Embryonic facial prominence (tissue), 1 donor: ENCODE results near the gene PLCB3.
"Not testable (repeated sequence)": the region's sequence is repeated elsewhere in the genome, so short reads cannot be mapped to it uniquely, and the experiment has no call there.

Source experiments
- DNase-seq: peaks from one replicate; pipeline ENCODE4 v3.0.0-alpha.2; 2016; ENCODE audit errors: extremely low spot score

The PLCB3 gene

DNA sequence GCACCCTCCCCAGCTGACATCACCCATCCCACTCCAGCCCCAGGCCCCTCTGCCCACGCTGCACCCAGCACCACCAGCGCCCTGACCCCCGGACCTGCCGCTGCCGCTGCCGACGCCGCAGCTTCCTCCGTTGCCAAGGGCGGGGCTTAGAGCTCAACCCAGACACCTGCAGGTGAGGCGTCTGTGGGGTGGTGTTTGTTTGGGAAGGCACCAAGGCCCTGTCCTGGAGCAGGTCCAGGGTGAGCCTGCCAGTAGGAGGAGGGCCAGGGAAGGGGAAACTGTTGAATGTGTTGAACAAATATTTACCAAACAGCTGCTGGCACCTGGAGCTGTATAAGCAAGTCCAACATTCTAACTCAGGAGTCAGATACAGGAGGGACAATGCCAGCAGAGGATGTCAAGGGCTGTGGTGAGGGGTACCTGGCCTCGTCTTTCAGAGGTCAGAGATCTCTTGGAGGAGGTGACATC, 13.8 kb upstream of the PLCB3 start:
- no peak for DNase-seq

DNA sequence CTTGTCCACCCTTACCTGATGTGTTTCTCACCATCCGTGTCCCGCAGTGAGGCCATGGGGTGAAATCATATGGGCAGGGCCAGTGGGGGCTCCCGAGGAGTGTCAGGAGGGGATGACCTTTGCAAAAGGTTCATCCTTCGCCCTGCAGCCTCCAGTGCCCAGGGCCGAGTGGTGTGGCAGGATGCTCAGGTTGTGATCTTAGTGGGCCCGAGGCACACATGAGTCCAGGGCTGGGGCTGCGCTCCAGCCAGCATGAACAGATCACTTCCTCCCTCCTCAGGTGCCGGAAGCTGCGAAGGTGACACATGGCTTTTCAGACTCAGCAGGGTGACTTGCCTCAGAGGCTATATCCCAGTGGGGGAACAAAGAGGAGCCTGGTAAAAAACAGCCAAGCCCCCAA, 13.3 kb upstream of the PLCB3 start:
- no peak for DNase-seq

GRCh38 chr11:64238999-64239398, 12.3 kb upstream of the PLCB3 start:
- no peak for DNase-seq

- DNase-seq = no peak
These were observed 11.5 kb upstream of the PLCB3 start for GRCh38 chr11:64239662-64240434.

- DNase-seq = peak; percentile 92
These were observed 10.7 kb upstream of the PLCB3 start, which contains the start of gene FKBP2 for GRCh38 chr11:64240435-64241240. FKBP2 (plus strand) TSS chr11:64241095; CDS start chr11:64242388, 1,293 bp downstream.

GRCh38 chr11:64241241-64241490, 10.2 kb upstream of the PLCB3 start:
- DNase-seq = peak; percentile 99

DNA sequence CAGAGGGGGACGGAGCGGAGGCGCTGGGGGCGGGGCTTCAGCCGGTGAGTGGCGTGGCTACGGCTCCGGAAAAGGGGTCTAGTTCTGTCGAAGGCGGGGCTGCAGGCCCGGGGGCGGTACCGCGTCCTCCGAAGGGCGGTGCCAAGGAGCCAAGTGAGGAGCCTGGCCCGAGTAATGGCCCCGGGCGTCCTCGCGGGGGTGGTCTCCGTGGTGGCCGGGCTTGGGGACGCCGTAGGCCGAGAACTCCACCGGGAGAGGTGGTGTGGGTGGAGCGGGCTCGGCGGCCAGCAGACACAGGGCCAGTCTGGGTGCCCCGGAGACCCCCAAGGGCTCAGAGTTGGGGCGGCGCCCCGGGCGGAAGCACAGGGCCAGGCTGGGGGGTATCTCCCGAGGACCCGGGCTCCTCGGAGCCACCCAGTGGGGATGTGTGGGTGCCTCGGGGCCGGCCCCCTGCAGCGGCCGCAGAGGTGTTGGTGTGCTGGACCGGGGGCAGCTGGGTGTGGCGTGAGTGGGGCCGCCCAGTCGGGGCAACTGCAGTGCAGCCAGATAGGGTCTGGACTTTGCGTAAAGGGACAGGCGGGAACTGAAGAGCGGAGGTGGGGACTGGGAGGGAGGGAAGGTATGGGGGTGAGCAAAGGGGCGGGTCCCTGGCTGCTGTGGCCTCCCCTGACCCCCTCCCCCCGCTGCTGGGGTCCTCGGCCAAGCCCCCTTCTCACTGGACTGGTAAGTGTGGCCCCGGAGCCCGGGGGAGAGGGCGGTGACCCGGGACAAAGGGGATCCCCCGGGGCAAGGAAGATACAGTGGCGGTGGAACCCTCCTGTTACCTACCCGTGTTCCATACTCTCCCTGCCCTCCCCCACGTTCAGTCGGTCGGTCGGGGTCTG, 9.6 kb upstream of the PLCB3 start:
- DNase-seq = no peak

DNA sequence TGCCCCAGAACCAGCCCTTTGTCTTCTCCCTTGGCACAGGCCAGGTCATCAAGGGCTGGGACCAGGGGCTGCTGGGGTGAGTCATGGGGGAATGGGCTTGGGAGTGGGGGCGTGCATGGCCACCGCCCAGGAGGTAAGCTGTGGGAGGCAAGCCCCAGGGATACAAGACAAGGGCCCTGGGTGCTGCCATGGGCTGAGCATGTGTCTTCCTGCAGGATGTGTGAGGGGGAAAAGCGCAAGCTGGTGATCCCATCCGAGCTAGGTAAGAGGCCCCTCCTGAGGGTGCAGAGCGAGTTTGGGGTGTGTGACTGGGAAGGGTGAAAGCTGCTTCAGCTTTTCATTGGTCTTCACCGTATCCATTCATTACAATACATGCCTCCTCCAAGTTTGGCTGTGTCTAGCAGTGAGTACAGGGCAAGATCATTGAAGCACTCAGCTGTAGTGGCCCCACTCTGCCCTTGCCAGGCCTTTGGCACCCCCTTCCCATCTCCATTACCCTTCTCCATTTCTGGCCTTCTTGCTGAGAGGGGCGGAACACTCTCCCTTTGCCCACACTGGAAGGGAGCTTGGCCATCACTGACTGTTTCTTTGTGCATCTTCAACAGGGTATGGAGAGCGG, 8.0 kb upstream of the PLCB3 start:
- DNase-seq = no peak

- no peak for DNase-seq
These were observed 7.2 kb upstream of the PLCB3 start for GRCh38 chr11:64244107-64244506.

GRCh38 chr11:64244966-64245365, 6.4 kb upstream of the PLCB3 start:
- DNase-seq = no peak

- DNase-seq = no peak
These were observed 5.9 kb upstream of the PLCB3 start for GRCh38 chr11:64245401-64245796.

DNA sequence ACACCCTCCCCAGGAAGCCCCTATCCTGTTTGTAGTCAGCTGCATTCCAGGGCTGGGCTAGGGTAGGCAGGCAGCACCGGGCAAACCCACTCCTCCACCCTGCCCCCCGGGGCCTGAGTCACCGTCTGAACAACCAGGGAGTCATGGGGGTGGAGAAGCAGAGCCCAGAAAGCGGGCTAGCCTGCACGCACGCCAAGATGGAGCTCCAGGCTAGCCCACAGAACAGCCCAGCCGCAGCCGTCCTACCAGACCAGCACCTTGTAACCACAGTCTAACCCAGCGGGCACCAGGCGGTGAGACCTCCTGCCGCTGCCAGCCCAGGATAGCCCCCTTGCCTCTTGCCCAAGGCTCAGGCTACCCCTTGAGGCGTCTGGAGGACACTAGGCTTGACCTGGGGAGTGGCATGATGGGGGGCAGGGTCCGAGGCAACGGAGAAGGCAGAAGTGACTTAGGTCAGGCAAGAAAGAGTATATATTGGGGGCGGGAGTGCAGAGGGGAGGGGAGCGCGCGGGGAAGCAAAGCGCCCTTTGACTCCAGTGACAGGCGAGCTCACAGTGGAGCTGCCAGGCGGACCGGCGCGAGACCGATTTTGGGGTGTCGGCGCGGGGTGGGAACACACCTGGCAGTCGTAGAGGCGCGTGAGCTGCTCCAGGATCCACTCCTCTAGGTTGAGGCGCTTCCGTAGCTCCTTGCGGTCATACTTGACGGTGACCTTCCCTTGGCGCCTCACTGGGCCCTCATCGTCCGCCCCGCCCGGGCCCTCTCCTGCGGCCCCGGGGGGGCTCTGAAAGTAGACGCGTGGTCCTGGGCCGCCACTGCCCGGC, 5.3 kb upstream of the PLCB3 start:
- DNase-seq = no peak

DNA sequence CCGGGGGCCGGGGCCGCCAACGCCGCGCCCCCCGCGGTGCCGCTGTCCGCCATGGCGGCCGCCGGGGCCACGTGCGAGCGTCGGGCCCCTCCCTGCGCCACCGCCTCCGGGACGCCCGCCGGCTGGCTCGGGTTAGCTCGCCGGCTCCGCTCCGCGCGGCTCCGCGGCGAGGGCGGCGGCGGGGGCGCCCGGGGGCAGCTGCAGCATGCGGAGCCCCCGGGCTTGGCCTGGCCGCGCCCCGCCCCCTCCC, 4.8 kb upstream of the PLCB3 start:
- DNase-seq = not testable (repeated sequence)

GRCh38 chr11:64246871-64247728, 4.2 kb upstream of the PLCB3 start, which contains the start of gene PPP1R14B:
PPP1R14B (minus strand) TSS chr11:64246943; CDS start chr11:64246673, 270 bp downstream.
- DNase-seq = peak; percentile 82

- DNase-seq = no peak
These were observed 3.4 kb upstream of the PLCB3 start for GRCh38 chr11:64247729-64248531.

DNA sequence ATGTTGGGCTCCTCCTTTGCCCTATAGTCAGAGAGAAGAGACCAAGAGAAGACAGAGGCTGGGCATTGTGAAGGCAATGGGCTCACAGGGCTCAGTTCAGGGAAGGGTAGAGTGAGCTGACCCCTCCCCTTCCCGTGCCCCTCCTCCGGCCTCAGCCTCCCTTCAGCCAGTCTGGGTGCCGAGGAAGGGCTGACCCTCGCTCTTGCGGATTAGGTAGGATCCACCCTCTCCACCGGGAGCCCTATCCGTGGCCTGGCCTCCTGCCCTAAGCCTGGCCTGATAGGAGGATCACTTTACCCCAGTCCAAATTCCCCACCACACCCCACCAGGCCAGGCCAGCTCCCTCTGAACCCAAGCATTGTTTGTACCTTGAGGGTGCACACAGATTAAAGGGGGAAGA, 2.8 kb upstream of the PLCB3 start:
- no peak for DNase-seq

DNA sequence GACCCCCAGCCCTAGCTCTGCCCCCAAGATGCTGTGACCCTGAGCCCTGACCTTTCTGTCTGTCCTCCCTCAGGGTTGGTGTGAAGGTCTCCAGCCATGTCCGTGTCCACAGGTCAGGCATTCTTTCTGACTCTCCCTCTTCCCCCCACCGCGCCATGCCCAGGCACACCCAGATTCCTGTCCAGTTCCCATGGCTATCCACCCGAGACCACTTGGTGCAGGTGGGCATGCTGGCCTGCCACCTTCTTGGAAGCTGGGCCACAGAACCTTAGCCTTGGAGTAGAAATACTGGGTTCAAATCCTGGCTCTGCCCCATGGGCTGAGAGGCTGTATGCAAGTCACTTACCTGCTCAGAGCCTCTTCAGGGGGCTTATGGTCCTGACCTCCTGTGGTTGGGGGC, 2.3 kb upstream of the PLCB3 start:
- DNase-seq = no peak

GRCh38 chr11:64249563-64250414, 1.5 kb upstream of the PLCB3 start:
- no peak for DNase-seq
